IPS-NIHi7 (cell line): Measurements from ENCODE around the gene PHPT1.
A peak's percentile ranks its signal among the peaks of the same experiment; 100 is the strongest.
"Not testable (repeated sequence)": the region's sequence is repeated elsewhere in the genome, so short reads cannot be mapped to it uniquely, and the experiment has no call there.

Source experiments
- DNase-seq: peaks from one replicate; pipeline ENCODE4 v3.0.0; 2012; ENCODE audit warnings: mixed read lengths; ENCODE audit errors: extremely low spot score

The PHPT1 gene

GRCh38 chr9:136858844-136859757 is 9.9 kb downstream of the PHPT1 start:
- no peak for DNase-seq

GRCh38 chr9:136860529-136860928 is 11.3 kb downstream of the PHPT1 start:
- no peak for DNase-seq

- DNase-seq: no peak
Measured at GRCh38 chr9:136860933-136861873, 12.0 kb downstream of the PHPT1 start.

GRCh38 chr9:136861874-136862457 is 12.8 kb downstream of the PHPT1 start:
- DNase-seq: no peak

GRCh38 chr9:136862849-136863622 is 13.8 kb downstream of the PHPT1 start:
- DNase-seq: no peak

- DNase-seq: no peak
Measured at GRCh38 chr9:136863623-136864273, 14.5 kb downstream of the PHPT1 start.

GRCh38 chr9:136865041-136865767 is 16.0 kb downstream of the PHPT1 start:
- DNase-seq: no peak

- no peak for DNase-seq
Measured at GRCh38 chr9:136865768-136866103, 16.5 kb downstream of the PHPT1 start.

- not testable (repeated sequence) for DNase-seq
Measured at GRCh38 chr9:136866898-136867421, 17.8 kb downstream of the PHPT1 start.

GRCh38 chr9:136867480-136867879 is 18.3 kb downstream of the PHPT1 start:
- no peak for DNase-seq

- no peak for DNase-seq
Measured at GRCh38 chr9:136867917-136868316, 18.7 kb downstream of the PHPT1 start.

- DNase-seq: no peak
Measured at GRCh38 chr9:136868644-136869043, 19.4 kb downstream of the PHPT1 start.

- DNase-seq: not testable (repeated sequence)
Measured at GRCh38 chr9:136869611-136870010, 20.4 kb downstream of the PHPT1 start.

- no peak for DNase-seq
Measured at GRCh38 chr9:136875155-136875554, 25.9 kb downstream of the PHPT1 start.

GRCh38 chr9:136876476-136876875 is 27.3 kb downstream of the PHPT1 start:
- DNase-seq: no peak

- DNase-seq: no peak
Measured at GRCh38 chr9:136880651-136881050, 31.4 kb downstream of the PHPT1 start.

GRCh38 chr9:136881691-136882108 is 32.5 kb downstream of the PHPT1 start:
- no peak for DNase-seq

GRCh38 chr9:136882109-136882946 is 33.1 kb downstream of the PHPT1 start:
- DNase-seq: peak; percentile 64

- not testable (repeated sequence) for DNase-seq
Measured at GRCh38 chr9:136882947-136883283, 33.7 kb downstream of the PHPT1 start.
